AG04449 (cell line): ENCODE data around the gene GFRA1.
"Not testable (repeated sequence)": the region's sequence is repeated elsewhere in the genome, so short reads cannot be mapped to it uniquely, and the experiment has no call there.

Experiments
- CTCF ChIA-PET: fragments of 350-600 bp; formaldehyde crosslinking; extraction: SDS; loops from one replicate; lab custom pipeline; 2021; ENCODE audit warnings: antibody characterized with exemption; lab: Yijun Ruan, JAX
- POLR2A ChIA-PET: fragments of 400-600, 350-600 bp; formaldehyde crosslinking; extraction: SDS; loops from one replicate; lab custom pipeline; 2020; ENCODE audit warnings: antibody characterized with exemption, inconsistent platforms; lab: Yijun Ruan, JAX
- DNase-seq: peaks from one replicate; pipeline ENCODE4 v3.0.0-alpha.2; 2010; ENCODE audit warnings: low read depth, low spot score
- H3K4me3 ChIP-seq: 2 replicates; pipeline ENCODE4 v1.5.1; 2011; ENCODE audit warnings: low read depth, mild to moderate bottlenecking, control low read depth, low read length
- CTCF ChIP-seq: IDR thresholded peaks from one replicate; pipeline ENCODE4 v1.5.1; 2011; ENCODE audit warnings: mild to moderate bottlenecking, moderate library complexity, low read length, control low read depth, inconsistent platforms; ENCODE audit not compliant: insufficient read depth; ENCODE audit errors: missing control alignments

GFRA1 gene

DNA sequence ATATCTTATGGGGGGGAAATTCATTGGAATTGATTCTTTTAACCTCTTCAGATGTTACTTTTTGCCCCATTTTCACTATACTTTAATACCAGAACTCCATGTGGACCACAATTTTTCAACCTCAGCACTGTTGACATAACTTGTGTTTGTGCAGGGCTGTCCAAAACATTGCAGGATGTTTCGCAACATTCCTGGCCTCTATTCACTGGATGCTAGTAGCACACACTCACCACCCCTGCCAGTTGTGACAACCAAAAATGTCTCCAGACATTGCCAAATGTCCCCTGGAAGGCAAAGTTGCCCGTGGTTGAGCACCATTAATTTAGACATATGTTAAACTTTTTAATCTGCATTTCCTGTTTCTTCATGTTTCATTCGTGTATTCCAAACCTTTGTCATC, 234.7 kb downstream of the GFRA1 start:
- H3K4me3 ChIP-seq = no peak overlapping the region
- peak; percentile 12 for DNase-seq
- TF ChIP-seq CTCF = no peak
- CTCF ChIA-PET = no interaction called here
- POLR2A ChIA-PET = no interaction called here

DNA sequence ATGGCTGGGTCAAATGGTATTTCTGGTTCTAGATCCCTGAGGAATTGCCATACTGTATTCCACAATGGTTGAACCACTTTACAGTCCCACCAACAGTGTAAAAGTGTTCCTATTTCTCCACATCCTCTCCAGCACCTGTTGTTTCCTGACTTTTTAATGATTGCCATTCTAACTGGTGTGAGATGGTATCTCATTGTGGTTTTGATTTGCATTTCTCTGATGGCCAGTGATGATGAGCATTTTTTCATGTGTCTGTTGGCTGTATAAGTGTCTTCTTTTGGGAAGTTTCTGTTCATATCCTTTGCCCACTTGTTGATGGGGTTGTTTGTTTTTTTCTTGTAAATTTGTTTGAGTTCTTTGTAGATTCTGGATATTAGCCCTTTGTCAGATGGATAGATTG, 237.6 kb downstream of the GFRA1 start:
- CTCF ChIA-PET, H3K4me3 ChIP-seq, POLR2A ChIA-PET, DNase-seq: not testable (repeated sequence)

DNA sequence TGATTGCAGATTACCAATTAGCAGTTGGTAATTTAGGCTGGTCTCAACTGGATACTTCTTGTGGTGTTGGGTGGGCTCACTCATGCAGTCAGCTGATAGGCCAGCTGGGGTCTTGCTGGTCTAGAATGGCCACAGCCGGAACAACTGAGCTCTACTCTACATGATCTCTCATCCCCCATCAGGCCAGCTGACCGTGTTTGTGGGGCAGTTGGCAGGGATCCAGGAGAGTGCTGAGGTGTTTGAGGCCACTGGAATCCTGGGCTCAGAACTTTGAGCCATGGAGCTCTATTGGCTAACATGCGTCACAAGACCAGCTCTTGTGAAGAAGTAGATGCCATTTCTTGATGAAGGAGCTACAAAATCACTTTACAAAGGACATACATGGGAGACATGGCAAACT, 242.4 kb downstream of the GFRA1 start:
- TF ChIP-seq CTCF = no peak
- no peak for DNase-seq
- ChIA-PET POLR2A (no interaction called here), CTCF (no interaction called here)
- no peak overlapping the region for H3K4me3 ChIP-seq

DNA sequence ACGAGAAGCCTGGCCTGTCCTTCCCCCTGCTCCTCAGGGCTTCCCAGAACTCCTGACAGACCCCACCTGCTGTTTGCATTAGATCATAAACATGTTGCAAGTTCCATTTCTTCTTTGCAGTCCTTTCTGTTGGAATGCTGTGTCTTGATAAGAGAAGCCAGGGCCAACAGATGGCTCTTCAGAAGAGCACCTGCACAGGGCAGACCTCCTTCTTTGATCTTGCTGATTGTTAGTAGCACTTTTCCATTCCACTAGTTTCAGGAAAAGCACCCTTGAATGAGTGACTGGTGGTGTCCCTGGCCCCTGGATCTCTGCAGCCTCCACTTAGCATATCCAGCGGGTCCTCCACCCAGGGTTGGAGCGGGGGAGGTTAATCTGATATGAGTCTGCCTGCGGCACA, 243.2 kb downstream of the GFRA1 start:
- no peak for DNase-seq
- POLR2A ChIA-PET = no interaction called here

GRCh38 chr10:116027355-116027754, 245.7 kb downstream of the GFRA1 start:
- POLR2A ChIA-PET = no interaction called here
- no peak for TF ChIP-seq CTCF
- CTCF ChIA-PET = no interaction called here
- H3K4me3 ChIP-seq = no peak overlapping the region
- DNase-seq = no peak

More for the DNA sequence above, 243.2 kb downstream of the GFRA1 start:
- CTCF ChIA-PET = no interaction called here
- no peak for TF ChIP-seq CTCF
- no peak overlapping the region for H3K4me3 ChIP-seq

- DNase-seq = no peak
- CTCF ChIA-PET = no interaction called here
- no peak for TF ChIP-seq CTCF
- POLR2A ChIA-PET = no interaction called here
- no peak overlapping the region for H3K4me3 ChIP-seq
Measured at GRCh38 chr10:116026725-116027124, 246.3 kb downstream of the GFRA1 start.

- ChIA-PET POLR2A (no interaction called here), CTCF (no interaction called here)
- no peak for DNase-seq
- H3K4me3 ChIP-seq = no peak overlapping the region
- no peak for TF ChIP-seq CTCF
Measured at GRCh38 chr10:116026315-116026714, 246.7 kb downstream of the GFRA1 start.
